Natural killer cell treated with Interleukin-12 subunit alpha and Interleukin-12 subunit beta and Interleukin-15 and Interleukin-18, amount 100 ng/mL, for 72 hours (primary cell): ENCODE data around the gene NOXA1. TPM values are rescaled to one million over a fixed set of nuclear protein-coding genes. Genes with fewer than 3 reads are reported as not detected.

ENCODE experiments used
- ATAC-seq, 2 donors: fragments of 150-1000 bp; cut with Tn5 transposase in 1 of 2; sonication (Bioruptor Pico), chemical (Tn5 transposase) in 1 of 2; 2 replicates each; pipeline ENCODE4 v1.10.0; 2021
- DNase-seq: peaks from one replicate; pipeline ENCODE4 v3.0.0; 2022; ENCODE audit warnings: low spot score
- H3K27ac Mint-ChIP-seq, 2 donors: 1 replicate in 1 of 2; 2 replicates in 1 of 2; pipeline ENCODE4 v1.8.0; 2022; ENCODE audit warnings: mixed read lengths in 2 of 2, mild to moderate bottlenecking in 1 of 2, moderate library complexity in 1 of 2
- H3K27me3 Mint-ChIP-seq, 2 donors: 1 replicate in 1 of 2; 2 replicates in 1 of 2; pipeline ENCODE4 v1.8.0; 2022; ENCODE audit warnings: mixed read lengths in 2 of 2
- H3K36me3 Mint-ChIP-seq: one replicate; pipeline ENCODE4 v1.8.0; 2022; ENCODE audit warnings: mixed read lengths
- H3K4me1 Mint-ChIP-seq, 2 donors: 1 replicate in 1 of 2; 2 replicates in 1 of 2; pipeline ENCODE4 v1.8.0; 2022; ENCODE audit warnings: low read depth in 2 of 2, mixed read lengths in 2 of 2, mild to moderate bottlenecking in 1 of 2
- H3K4me3 Mint-ChIP-seq: one replicate; pipeline ENCODE4 v1.8.0; 2022; ENCODE audit warnings: mixed read lengths
- H3K9me3 Mint-ChIP-seq: 2 replicates; pipeline ENCODE4 v1.8.0; 2022; ENCODE audit warnings: mixed read lengths
- total RNA-seq, 2 donors: library from RNA; stranded (reverse); gene quantifications; one replicate each; pipeline ENCODE4 v1.2.3, GENCODE V29; 2022

Gene NOXA1
- total RNA-seq, 2 donors from 2014 or later: 0.33 to 0.62 TPM

DNA sequence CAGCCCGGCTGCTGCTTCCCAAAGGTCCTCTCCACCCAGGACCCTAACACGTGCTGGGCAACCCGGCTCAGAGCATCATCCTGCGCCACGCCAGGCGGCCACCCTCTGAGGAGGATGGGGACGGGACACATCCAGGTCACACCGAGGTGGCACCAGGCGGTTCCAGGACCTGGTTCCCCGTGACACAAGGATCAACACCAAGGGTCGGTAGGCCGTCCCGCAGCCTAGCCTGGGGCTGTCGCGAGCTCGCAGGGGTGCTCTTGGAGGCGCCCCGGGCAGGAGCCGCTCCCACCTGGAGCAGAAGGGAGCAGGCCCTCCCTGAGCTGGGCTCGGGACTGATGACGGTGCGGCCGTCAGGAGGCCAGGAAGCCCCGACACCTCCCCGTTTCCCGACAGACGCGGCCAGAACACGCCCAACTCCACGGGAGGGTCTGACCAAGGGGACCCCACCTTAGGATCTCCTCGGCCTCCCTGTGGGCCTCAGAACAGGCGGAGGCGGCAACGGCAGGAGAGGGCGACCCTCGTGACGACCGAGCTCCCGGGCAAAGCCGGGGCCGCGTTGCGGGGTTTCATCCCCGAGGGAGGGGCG, 6.5 kb upstream of the NOXA1 start:
- H3K4me1 Mint-ChIP-seq: peaks cover 0 to 9% of the 10 kb centered on the region in 2 donors
- ATAC-seq (peak in 1 of 2 donors; percentile 8), DNase-seq (no peak)
- H3K4me3 Mint-ChIP-seq: no peak overlapping the region
- H3K36me3 Mint-ChIP-seq: no peaks in the 10 kb centered on the region
- no peaks in the 10 kb centered on the region for H3K27me3 Mint-ChIP-seq
- no peaks in the 10 kb centered on the region for H3K9me3 Mint-ChIP-seq
- H3K27ac Mint-ChIP-seq: no peak overlapping the region

DNA sequence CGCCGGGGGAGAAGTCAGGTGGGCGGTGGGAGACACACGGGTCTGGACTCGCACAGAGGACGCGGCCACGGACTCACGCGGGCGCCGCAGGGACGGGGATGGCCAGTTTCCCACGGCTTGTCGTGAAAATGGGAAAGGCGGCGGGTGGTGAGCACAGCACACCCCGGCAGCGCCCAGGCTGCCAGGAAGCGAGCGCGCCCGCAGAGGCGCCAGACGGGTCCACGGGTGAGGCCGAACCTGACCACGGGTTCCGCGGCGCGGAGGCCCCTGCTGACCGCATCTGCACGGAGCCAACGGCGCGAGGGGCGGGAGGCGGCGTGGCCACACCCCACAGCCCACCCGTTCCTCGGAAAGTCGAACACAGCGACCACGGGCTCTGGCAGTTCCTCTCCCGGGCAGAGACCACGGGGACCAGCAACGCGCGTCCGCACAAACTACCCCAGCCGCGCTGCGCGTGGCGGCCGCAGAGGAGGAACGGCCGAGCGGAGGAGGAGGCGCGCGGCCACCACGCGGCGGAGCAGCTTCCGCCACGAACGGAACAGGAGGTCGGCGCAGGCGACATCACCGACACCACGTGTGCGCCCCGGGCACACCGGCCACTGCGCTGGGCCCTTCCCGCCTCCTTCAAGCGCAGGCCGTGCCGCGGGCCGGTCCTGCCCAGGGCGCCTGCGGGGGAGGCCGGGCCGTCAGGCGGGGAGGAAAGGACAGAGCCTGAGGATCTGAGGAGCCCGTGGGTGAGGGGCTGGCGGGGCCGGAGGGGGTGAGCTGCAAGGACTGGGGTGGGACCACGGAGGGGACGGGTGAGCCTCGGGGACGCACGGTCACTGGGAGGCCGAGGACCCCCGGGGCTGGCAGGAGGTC, 5.8 kb upstream of the NOXA1 start:
- no peak overlapping the region for H3K27ac Mint-ChIP-seq
- H3K4me3 Mint-ChIP-seq: no peak overlapping the region
- no peaks in the 10 kb centered on the region for H3K9me3 Mint-ChIP-seq
- peaks cover 3 to 7% of the 10 kb centered on the region in 2 donors for H3K4me1 Mint-ChIP-seq
- no peak for DNase-seq
- peak; percentile 22 to 70 for ATAC-seq
- no peaks in the 10 kb centered on the region for H3K36me3 Mint-ChIP-seq
- H3K27me3 Mint-ChIP-seq: no peaks in the 10 kb centered on the region

DNA sequence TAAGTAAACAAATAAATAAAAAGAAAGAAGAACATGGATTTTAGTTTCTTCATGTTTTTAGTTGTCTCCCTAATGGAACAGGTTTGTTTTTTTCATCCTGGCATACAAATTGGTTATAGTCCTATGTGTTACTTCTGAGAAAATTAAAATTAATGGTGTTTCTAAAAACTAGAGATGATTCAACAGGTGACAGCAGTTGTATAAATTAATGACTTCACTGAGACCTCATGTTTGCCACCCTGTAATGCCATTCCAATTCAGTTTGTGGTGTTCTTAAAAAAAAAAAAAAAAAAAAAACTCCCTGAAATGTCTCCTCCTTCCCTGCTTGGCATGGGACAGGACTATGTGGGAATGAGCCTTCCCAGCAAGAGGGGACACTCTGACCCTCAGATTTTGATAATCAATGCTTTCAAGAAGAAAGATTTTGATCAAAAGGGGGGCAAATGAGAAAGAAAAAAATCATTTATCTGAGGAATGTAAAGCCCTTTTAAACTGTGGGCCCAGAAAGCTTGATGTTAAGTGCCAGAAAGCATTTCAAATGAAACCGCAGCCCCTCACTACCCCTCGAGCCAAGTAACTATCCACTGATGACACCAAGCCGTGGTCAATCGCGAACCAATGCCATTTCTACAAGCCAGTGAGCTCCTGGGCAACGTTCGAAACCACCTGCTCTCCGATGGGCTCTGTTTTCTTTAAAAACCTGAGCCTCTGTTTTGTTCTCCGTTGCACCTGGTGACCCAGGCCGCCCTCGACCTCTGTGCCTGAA, 1.2 kb upstream of the NOXA1 start:
- Mint-ChIP-seq H3K27ac (peak overlapping the region in 1 of 2 donors; percentile 70), H3K4me3 (peak overlapping the region; percentile 87), H3K27me3 (no peaks in the 10 kb centered on the region), H3K36me3 (no peaks in the 10 kb centered on the region), H3K4me1 (peaks cover 2 to 4% of the 10 kb centered on the region in 2 donors), H3K9me3 (no peaks in the 10 kb centered on the region)
- ATAC-seq (no peak), DNase-seq (no peak)

DNA sequence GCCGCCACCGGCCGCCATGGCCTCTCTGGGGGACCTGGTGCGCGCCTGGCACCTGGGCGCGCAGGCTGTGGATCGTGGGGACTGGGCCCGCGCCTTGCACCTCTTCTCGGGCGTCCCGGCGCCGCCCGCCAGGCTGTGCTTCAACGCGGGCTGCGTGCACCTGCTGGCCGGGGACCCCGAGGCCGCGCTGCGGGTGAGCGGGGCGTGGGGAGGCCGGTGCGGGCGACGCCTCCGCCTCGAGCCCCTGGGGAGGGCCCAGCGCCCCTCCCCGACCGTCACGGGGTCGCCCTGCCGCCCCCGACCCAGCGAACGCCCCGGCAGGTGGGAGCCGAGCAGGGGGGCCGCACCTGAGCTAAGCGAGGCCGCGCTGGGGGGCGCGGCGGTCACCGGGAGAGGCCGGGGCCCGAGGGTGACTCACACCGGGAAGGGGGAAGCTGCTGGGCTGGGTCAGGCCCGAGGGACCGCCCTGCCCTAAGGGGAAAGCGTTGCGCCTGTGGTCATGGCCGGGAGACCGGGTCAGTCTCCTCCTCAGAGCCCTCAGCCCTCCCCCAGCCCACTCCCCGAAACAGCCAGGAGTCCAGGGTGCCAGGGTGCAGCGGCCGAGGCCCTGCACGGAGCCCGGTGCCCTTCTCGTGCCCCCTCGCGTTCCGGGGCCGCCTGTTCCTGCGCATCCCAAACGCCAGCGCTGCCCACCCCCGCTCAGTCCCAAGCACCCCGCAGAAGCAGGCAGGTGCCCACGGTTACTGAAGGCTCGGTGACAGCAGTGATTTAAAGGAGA, 510 bp downstream of the NOXA1 start:
- DNase-seq (no peak), ATAC-seq (no peak)
- Mint-ChIP-seq H3K4me3 (peak overlapping the region; percentile 45), H3K4me1 (peaks cover 2 to 4% of the 10 kb centered on the region in 2 donors), H3K27ac (no peak overlapping the region), H3K27me3 (no peaks in the 10 kb centered on the region), H3K9me3 (no peaks in the 10 kb centered on the region), H3K36me3 (no peaks in the 10 kb centered on the region)

DNA sequence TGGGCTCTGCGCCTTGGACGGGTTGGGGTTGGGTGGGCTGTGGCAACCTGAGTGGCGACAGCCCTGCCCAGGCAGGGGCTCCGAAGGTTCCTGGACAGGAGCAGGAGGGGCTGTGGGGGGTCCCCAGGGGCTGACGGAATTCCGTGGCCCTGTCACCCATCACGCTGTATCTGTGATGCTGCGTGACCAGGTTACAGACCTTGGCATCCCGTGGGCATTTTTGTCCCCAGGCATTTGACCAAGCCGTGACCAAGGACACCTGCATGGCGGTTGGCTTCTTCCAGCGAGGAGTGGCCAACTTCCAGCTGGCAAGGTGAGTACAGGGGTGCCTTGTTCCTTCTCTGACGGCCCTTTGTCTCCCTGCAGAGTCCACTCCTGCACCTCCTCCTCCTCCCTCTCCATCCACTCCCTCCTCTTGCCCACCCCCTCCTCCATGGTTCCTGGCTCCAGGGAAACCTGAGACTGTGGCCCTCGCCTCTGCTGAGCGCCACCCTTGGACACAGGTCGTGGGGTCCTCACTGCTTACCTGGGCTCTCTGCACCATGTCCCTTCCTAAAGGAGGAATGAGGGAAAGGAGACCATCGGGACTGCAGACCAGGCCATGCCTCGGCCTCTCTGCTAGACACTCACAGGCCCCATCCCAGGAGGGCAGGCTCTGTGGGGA, 3.0 kb downstream of the NOXA1 start:
- Mint-ChIP-seq H3K4me1 (peaks cover 2 to 4% of the 10 kb centered on the region in 2 donors), H3K27me3 (no peaks in the 10 kb centered on the region), H3K27ac (no peak overlapping the region), H3K36me3 (no peaks in the 10 kb centered on the region), H3K4me3 (no peak overlapping the region), H3K9me3 (no peaks in the 10 kb centered on the region)
- no peak for DNase-seq
- no peak for ATAC-seq

DNA sequence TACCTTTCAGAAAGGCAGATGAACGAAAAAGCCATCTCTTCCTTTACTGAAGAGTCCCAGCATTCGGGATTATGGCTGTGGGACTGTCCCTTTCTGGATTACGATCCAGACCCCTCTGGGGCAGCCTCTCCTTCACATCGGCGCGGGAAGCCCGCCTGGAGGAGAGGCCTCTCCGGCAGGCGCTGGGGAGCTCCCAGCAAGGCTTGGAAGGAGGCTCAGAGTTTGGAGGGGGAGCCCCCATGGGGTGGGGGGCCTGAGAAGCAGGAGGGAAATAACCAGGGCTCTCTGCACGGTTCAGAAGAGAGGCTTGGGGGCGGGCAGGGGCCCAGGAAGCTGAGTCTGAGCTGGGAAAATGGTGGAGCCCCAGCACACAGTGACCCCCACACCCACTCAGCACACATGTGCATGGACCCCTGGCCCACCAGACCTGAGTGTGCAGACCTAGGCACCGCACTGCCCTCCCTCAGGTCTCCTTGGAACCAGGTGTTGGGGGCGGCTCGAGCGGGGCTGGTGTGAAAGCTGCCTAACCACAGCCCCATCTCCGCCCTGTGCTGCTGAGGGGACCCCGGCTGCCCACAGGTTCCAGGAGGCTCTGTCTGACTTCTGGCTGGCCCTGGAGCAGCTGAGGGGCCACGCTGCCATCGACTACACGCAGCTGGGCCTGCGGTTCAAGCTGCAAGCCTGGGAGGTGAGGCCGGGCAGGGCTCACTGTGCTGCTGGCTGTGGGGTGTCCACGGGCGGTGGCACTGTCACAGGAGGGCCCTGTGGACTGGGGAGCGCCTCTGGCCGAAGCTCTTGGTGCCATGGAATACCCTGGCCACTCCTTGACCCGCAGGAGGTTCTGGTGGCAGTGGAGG, 4.5 kb downstream of the NOXA1 start:
- Mint-ChIP-seq H3K4me1 (no peaks in the 10 kb centered on the region), H3K9me3 (no peaks in the 10 kb centered on the region), H3K36me3 (no peaks in the 10 kb centered on the region), H3K27ac (no peak overlapping the region), H3K4me3 (no peak overlapping the region), H3K27me3 (no peaks in the 10 kb centered on the region)
- DNase-seq (no peak), ATAC-seq (no peak)

DNA sequence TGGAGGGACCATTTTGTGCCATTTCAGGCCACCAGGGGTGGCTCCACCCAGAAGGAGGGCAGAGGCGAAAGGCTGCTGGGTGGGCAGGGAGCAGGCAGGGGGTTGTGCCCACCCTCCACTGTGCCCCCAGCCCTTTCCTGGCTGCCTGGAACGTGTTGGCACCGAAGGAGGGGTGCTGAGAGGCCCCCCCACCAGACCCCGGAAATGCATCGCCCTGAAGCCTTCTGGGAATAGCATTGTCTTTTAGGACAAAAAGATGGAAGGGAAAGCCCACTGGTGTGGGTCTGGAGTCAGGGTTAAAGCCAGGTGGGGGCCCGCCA, 5.1 kb downstream of the NOXA1 start:
- no peak overlapping the region for H3K27ac Mint-ChIP-seq
- DNase-seq: no peak
- H3K4me3 Mint-ChIP-seq: no peak overlapping the region
- no peaks in the 10 kb centered on the region for H3K27me3 Mint-ChIP-seq
- no peaks in the 10 kb centered on the region for H3K36me3 Mint-ChIP-seq
- no peaks in the 10 kb centered on the region for H3K9me3 Mint-ChIP-seq
- H3K4me1 Mint-ChIP-seq: no peaks in the 10 kb centered on the region
- no peak for ATAC-seq

DNA sequence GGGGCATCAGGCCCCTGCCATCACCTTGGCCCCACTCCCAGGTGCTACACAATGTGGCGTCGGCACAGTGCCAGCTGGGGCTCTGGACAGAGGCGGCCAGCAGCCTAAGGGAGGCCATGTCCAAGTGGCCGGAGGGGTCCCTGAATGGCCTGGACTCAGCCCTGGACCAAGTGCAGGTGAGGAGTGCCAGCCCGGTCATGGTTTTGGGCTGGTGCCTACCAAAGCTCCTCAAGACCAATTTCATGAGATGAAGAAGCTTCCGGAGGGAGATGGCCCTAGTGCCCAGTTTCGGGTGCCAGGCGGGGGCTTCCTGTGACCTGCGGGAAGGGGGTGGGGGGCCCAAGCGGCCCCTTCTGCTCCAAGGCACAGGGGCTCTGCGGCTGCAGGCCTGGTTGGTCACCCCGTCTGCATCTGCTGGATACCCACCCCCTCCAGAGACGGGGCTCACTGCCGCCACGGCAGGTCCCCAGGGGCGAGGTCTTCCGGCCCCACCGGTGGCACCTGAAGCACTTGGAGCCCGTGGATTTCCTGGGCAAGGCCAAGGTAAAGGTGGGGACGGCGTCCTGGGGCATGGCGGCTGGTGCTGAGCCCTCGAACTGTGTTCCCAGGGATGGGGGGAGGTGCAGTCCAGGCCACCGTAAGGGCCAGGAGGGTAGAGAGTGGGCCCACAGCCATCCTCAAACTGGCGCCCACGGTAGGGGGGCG, 5.8 kb downstream of the NOXA1 start:
- no peaks in the 10 kb centered on the region for H3K4me1 Mint-ChIP-seq
- H3K27me3 Mint-ChIP-seq: no peaks in the 10 kb centered on the region
- H3K27ac Mint-ChIP-seq: no peak overlapping the region
- no peaks in the 10 kb centered on the region for H3K36me3 Mint-ChIP-seq
- DNase-seq: no peak
- ATAC-seq: no peak
- no peaks in the 10 kb centered on the region for H3K9me3 Mint-ChIP-seq
- H3K4me3 Mint-ChIP-seq: no peak overlapping the region

DNA sequence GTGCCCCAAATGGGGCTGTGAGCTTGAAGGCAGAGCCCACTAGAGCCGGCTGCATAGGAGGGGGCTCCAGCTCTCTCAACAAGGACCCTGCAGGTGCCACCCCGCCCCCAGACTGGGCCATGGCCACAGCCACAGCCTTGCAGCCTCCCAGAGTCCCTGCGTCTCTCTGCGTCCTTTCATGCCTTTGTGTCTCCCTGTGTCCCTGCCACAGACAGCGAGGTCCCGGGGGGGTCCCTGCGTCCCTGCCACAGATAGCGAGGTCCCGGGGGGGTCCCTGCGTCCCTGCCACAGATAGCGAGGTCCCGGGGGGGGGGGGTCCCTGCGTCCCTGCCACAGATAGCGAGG, 6.3 kb downstream of the NOXA1 start:
- ATAC-seq (no peak), DNase-seq (no peak)
- Mint-ChIP-seq H3K4me1 (no peaks in the 10 kb centered on the region), H3K27me3 (no peaks in the 10 kb centered on the region), H3K27ac (no peak overlapping the region), H3K4me3 (no peak overlapping the region), H3K9me3 (no peaks in the 10 kb centered on the region), H3K36me3 (no peaks in the 10 kb centered on the region)

DNA sequence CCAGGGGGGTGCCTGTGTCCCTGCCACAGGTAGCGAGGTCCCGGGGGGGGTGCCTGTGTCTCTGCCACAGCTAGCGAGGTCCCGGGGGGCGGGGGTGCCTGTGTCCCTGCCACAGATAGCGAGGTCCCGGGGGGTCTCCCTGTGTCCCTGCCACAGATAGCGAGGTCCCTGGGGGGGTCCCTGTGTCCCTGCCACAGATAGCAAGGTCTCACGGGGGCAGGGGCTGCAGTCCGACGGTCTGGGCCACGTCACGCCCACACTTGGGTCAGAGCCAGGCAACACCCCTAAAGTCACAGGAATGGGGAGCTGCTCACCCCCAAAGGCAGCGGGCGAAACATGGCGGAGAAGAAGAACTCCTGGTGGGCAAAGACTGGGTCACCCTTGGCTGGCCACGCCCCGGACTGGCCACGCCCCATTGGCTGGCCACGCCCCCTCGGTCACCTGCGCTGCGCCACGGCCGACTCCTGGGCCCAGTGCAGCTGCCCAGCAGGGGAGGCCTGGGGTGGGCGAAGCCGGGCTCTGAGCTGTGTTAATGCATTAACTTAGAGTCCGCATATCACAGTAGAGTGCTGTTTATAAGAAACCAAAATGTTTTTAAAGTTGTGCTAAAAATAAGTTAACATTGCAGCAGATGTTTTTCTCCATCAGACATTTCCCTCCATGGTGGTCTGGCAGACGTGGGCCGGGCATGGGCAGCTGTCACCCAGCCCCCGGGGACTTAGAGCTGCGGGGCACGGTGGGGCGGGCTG, 7.0 kb downstream of the NOXA1 start:
- H3K36me3 Mint-ChIP-seq: no peaks in the 10 kb centered on the region
- no peak for ATAC-seq
- H3K27ac Mint-ChIP-seq: no peak overlapping the region
- H3K9me3 Mint-ChIP-seq: no peaks in the 10 kb centered on the region
- H3K27me3 Mint-ChIP-seq: no peaks in the 10 kb centered on the region
- H3K4me3 Mint-ChIP-seq: no peak overlapping the region
- H3K4me1 Mint-ChIP-seq: no peaks in the 10 kb centered on the region
- no peak for DNase-seq

DNA sequence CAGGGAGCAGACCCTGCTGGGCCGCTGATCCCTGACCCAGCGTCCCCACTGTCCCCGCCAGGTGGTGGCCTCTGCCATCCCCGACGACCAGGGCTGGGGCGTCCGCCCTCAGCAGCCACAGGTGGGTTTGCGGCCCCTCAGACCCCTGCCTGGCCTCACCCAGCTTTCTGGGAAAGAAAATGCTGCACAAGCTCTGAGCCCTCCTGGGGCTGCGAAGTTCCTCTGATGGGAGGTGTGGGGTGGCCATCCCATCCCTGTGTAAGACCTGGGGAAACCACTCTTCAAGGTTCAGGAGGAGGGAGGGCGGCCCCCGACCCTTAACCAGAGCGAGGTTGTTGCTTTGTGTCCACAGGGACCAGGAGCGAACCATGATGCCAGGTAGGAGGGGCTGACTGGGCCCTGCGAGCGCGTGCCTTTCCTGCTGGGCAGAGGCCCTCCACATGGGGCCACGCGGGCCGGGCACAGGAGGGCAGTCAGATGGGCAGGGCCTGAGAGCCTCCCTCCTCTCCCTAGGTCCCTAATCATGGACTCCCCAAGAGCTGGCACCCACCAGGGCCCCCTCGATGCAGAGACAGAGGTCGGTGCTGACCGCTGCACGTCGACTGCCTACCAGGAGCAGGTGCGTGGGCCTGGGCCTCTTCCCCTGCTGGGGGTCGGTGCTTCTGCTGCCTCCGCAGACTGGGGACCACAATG, 7.7 kb downstream of the NOXA1 start:
- Mint-ChIP-seq H3K27ac (no peak overlapping the region), H3K9me3 (no peaks in the 10 kb centered on the region), H3K36me3 (no peaks in the 10 kb centered on the region), H3K4me1 (no peaks in the 10 kb centered on the region), H3K4me3 (no peak overlapping the region), H3K27me3 (no peaks in the 10 kb centered on the region)
- DNase-seq (no peak), ATAC-seq (no peak)
